ENCODE measurements around the gene STARD3.

STARD3 gene

GRCh38 chr17:39604911-39605491 is 31.9 kb upstream of the STARD3 start:
- DNase-seq, result no peak

- DNase-seq, result no peak
These were observed 31.2 kb upstream of the STARD3 start for GRCh38 chr17:39605492-39606433.

- DNase-seq, result no peak
These were observed 30.4 kb upstream of the STARD3 start for GRCh38 chr17:39606434-39607056.

- DNase-seq, result no peak
These were observed 29.7 kb upstream of the STARD3 start for GRCh38 chr17:39607057-39607850.

GRCh38 chr17:39607851-39608130 is 29.2 kb upstream of the STARD3 start, which contains the start of gene NEUROD2:
NEUROD2 (minus strand) TSS chr17:39607920; CDS start chr17:39606599, 1,321 bp downstream.
- DNase-seq, result no peak

- DNase-seq, result no peak
These were observed 28.6 kb upstream of the STARD3 start for GRCh38 chr17:39608142-39608981.

- DNase-seq, result no peak
These were observed 27.4 kb upstream of the STARD3 start for GRCh38 chr17:39609416-39610025.

- no peak for DNase-seq
These were observed 25.4 kb upstream of the STARD3 start for GRCh38 chr17:39611401-39612112.

GRCh38 chr17:39612291-39612894 is 24.6 kb upstream of the STARD3 start:
- DNase-seq, result no peak

- DNase-seq, result no peak
These were observed 23.9 kb upstream of the STARD3 start for GRCh38 chr17:39612935-39613464.

GRCh38 chr17:39614545-39615157 is 22.3 kb upstream of the STARD3 start:
- DNase-seq, result no peak

- no peak for DNase-seq
These were observed 21.5 kb upstream of the STARD3 start for GRCh38 chr17:39615434-39615833.

- DNase-seq, result no peak
These were observed 19.9 kb upstream of the STARD3 start for GRCh38 chr17:39617100-39617445.

GRCh38 chr17:39617446-39618245 is 19.3 kb upstream of the STARD3 start:
- peak; percentile 73 for DNase-seq

GRCh38 chr17:39618246-39618913 is 18.6 kb upstream of the STARD3 start:
- DNase-seq, result no peak

- DNase-seq, result peak; percentile 26
These were observed 17.8 kb upstream of the STARD3 start for GRCh38 chr17:39618956-39619785.

- DNase-seq, result no peak
These were observed 17.2 kb upstream of the STARD3 start for GRCh38 chr17:39619786-39620101.

All from NCI-H2107 (cell line).